Natural killer cell treated with Interleukin-12 subunit alpha and Interleukin-12 subunit beta and Interleukin-15 and Interleukin-18, amount 100 ng/mL, for 72 hours (primary cell): ENCODE results near the gene ST7L. TPM values are rescaled to one million over a fixed set of nuclear protein-coding genes. Genes with fewer than 3 reads are reported as not detected.

ENCODE experiments used
- ATAC-seq, 2 donors: fragments of 150-1000 bp; cut with Tn5 transposase in 1 of 2; sonication (Bioruptor Pico), chemical (Tn5 transposase) in 1 of 2; 2 replicates each; pipeline ENCODE4 v1.10.0; 2021
- DNase-seq: peaks from one replicate; pipeline ENCODE4 v3.0.0; 2022; ENCODE audit warnings: low spot score
- H3K27ac Mint-ChIP-seq, 2 donors: 1 replicate in 1 of 2; 2 replicates in 1 of 2; pipeline ENCODE4 v1.8.0; 2022; ENCODE audit warnings: mixed read lengths in 2 of 2, mild to moderate bottlenecking in 1 of 2, moderate library complexity in 1 of 2
- H3K27me3 Mint-ChIP-seq, 2 donors: 1 replicate in 1 of 2; 2 replicates in 1 of 2; pipeline ENCODE4 v1.8.0; 2022; ENCODE audit warnings: mixed read lengths in 2 of 2
- H3K36me3 Mint-ChIP-seq: one replicate; pipeline ENCODE4 v1.8.0; 2022; ENCODE audit warnings: mixed read lengths
- H3K4me1 Mint-ChIP-seq, 2 donors: 1 replicate in 1 of 2; 2 replicates in 1 of 2; pipeline ENCODE4 v1.8.0; 2022; ENCODE audit warnings: low read depth in 2 of 2, mixed read lengths in 2 of 2, mild to moderate bottlenecking in 1 of 2
- H3K4me3 Mint-ChIP-seq: one replicate; pipeline ENCODE4 v1.8.0; 2022; ENCODE audit warnings: mixed read lengths
- H3K9me3 Mint-ChIP-seq: 2 replicates; pipeline ENCODE4 v1.8.0; 2022; ENCODE audit warnings: mixed read lengths
- total RNA-seq, 2 donors: library from RNA; stranded (reverse); gene quantifications; one replicate each; pipeline ENCODE4 v1.2.3, GENCODE V29; 2022

The ST7L gene
- total RNA-seq, 2 donors from 2014 or later: 11.9 to 19.2 TPM

DNA sequence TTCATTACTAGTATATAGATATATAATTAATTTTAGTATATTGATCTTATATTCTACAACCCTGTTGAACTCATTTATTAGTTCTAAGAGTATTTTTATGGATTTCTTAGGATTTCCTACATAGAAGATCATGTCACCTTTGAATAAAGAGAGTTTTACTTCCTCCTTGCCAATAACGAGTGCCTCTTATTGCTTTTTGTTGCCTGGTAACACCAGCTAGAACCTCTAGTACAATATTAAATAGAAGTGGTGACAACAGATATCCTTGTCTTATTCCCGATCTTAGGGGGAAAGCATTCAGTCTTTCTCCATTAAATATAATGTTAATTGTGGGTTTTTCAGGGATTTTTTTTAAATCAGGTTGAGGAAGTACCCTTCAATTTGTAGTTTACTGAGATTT lies 69.4 kb downstream of the ST7L start:
- Mint-ChIP-seq H3K4me1 (no peaks in the 10 kb centered on the region), H3K9me3 (no peaks in the 10 kb centered on the region), H3K36me3 (no peaks in the 10 kb centered on the region), H3K4me3 (no peak overlapping the region), H3K27me3 (no peaks in the 10 kb centered on the region), H3K27ac (no peak overlapping the region)
- no peak for ATAC-seq
- no peak for DNase-seq

DNA sequence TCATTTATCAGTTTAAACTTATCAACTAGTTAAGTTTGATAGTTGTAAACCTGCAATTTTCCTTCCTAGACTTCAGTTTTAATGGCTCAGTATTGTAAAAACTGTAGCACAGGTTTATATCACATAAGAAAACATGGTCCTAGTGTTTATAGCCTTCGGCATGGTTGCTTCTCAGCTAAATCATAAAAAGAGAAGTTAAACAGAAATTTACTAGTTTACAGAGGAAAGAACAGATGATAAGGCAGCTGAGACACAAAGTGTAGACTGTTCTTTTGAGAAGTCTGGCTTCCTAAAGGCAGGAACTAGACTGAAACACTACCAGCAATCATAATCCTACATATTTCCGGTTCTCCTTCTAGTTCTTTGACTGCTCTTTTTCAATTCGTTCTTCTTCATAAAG lies 70.4 kb downstream of the ST7L start:
- Mint-ChIP-seq H3K4me3 (no peak overlapping the region), H3K36me3 (no peaks in the 10 kb centered on the region), H3K4me1 (no peaks in the 10 kb centered on the region), H3K9me3 (no peaks in the 10 kb centered on the region), H3K27ac (no peak overlapping the region), H3K27me3 (no peaks in the 10 kb centered on the region)
- ATAC-seq: no peak
- no peak for DNase-seq

DNA sequence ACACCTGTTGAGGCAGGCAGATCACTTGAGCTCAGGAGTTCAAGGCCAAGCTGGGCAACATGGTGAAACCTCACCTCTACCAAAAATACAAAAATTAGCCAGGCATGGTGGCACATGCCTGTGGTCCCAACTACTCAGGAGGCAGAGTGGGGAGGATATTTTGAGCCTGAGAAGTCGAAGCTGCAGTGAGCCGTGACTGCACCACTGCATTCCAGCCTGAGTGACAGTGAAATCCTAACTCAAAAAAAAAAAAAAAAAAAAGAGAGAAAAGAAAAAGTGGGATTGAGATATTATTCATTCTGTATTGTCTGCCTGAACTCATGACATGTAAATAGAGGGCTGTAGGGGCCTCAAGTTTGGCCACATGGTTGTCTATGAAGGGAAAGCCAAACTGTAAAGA lies 72.9 kb downstream of the ST7L start:
- Mint-ChIP-seq H3K27me3 (no peaks in the 10 kb centered on the region), H3K4me3 (no peak overlapping the region), H3K9me3 (no peaks in the 10 kb centered on the region), H3K27ac (no peak overlapping the region), H3K4me1 (no peaks in the 10 kb centered on the region), H3K36me3 (no peaks in the 10 kb centered on the region)
- ATAC-seq (no peak), DNase-seq (no peak)

- Mint-ChIP-seq H3K9me3 (no peaks in the 10 kb centered on the region), H3K27me3 (no peaks in the 10 kb centered on the region)
- no peak for ATAC-seq
These were observed 74.2 kb downstream of the ST7L start for GRCh38 chr1:112544751-112545150.

GRCh38 chr1:112544011-112544688 lies 74.8 kb downstream of the ST7L start:
- DNase-seq (no peak), ATAC-seq (peak in 1 of 2 donors; percentile 59)
- no peaks in the 10 kb centered on the region for H3K4me1 Mint-ChIP-seq
- no peak overlapping the region for H3K27ac Mint-ChIP-seq
- no peak overlapping the region for H3K4me3 Mint-ChIP-seq
- H3K9me3 Mint-ChIP-seq: no peaks in the 10 kb centered on the region
- no peaks in the 10 kb centered on the region for H3K27me3 Mint-ChIP-seq
- H3K36me3 Mint-ChIP-seq: peaks cover 6% of the 10 kb centered on the region

More at GRCh38 chr1:112544751-112545150, 74.2 kb downstream of the ST7L start:
- H3K27ac Mint-ChIP-seq: no peak overlapping the region
- DNase-seq: no peak
- peaks cover 6% of the 10 kb centered on the region for H3K36me3 Mint-ChIP-seq
- no peaks in the 10 kb centered on the region for H3K4me1 Mint-ChIP-seq
- H3K4me3 Mint-ChIP-seq: no peak overlapping the region

GRCh38 chr1:112542206-112542973 lies 76.6 kb downstream of the ST7L start:
- Mint-ChIP-seq H3K36me3 (peaks cover 6% of the 10 kb centered on the region), H3K9me3 (no peaks in the 10 kb centered on the region), H3K27me3 (no peaks in the 10 kb centered on the region), H3K4me3 (no peak overlapping the region), H3K27ac (no peak overlapping the region), H3K4me1 (no peaks in the 10 kb centered on the region)
- DNase-seq: no peak
- ATAC-seq: no peak

GRCh38 chr1:112541299-112541698 lies 77.6 kb downstream of the ST7L start:
- Mint-ChIP-seq H3K9me3 (no peaks in the 10 kb centered on the region), H3K27me3 (no peaks in the 10 kb centered on the region), H3K4me1 (no peaks in the 10 kb centered on the region), H3K4me3 (no peak overlapping the region), H3K27ac (no peak overlapping the region), H3K36me3 (peaks cover 6% of the 10 kb centered on the region)
- ATAC-seq (no peak), DNase-seq (no peak)

- DNase-seq (no peak), ATAC-seq (no peak)
- Mint-ChIP-seq H3K9me3 (no peaks in the 10 kb centered on the region), H3K4me1 (no peaks in the 10 kb centered on the region), H3K36me3 (peaks cover 6% of the 10 kb centered on the region), H3K27me3 (no peaks in the 10 kb centered on the region), H3K27ac (no peak overlapping the region), H3K4me3 (no peak overlapping the region)
These were observed 78.6 kb downstream of the ST7L start for GRCh38 chr1:112540226-112540794.

- Mint-ChIP-seq H3K9me3 (no peaks in the 10 kb centered on the region), H3K36me3 (peaks cover 6% of the 10 kb centered on the region), H3K4me1 (no peaks in the 10 kb centered on the region), H3K27me3 (no peaks in the 10 kb centered on the region), H3K4me3 (no peak overlapping the region), H3K27ac (no peak overlapping the region)
- DNase-seq (no peak), ATAC-seq (no peak)
These were observed 80.1 kb downstream of the ST7L start for GRCh38 chr1:112538883-112539282.

DNA sequence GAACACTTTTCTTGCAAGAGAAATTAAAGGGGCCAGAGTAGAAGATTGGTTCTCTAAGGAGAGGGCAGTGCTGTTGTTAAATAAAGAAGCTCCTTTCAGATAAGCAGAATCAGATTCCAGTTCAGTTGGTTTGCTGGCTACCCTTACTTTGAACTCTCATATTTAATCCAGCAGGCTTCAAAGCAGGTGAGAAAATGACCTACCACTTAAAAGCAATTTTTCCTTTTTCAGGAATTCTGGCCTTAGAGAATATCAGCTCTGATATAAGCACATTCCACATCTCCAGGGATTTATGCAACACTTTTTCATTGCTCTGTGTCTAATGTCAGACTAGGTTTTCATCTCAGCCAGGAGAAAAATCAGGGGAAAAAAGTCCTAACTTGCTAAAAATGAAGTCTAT lies 81.5 kb downstream of the ST7L start:
- ATAC-seq: no peak
- H3K36me3 Mint-ChIP-seq: peaks cover 6% of the 10 kb centered on the region
- no peak overlapping the region for H3K27ac Mint-ChIP-seq
- no peaks in the 10 kb centered on the region for H3K4me1 Mint-ChIP-seq
- no peak overlapping the region for H3K4me3 Mint-ChIP-seq
- no peak for DNase-seq
- H3K27me3 Mint-ChIP-seq: no peaks in the 10 kb centered on the region
- no peaks in the 10 kb centered on the region for H3K9me3 Mint-ChIP-seq

DNA sequence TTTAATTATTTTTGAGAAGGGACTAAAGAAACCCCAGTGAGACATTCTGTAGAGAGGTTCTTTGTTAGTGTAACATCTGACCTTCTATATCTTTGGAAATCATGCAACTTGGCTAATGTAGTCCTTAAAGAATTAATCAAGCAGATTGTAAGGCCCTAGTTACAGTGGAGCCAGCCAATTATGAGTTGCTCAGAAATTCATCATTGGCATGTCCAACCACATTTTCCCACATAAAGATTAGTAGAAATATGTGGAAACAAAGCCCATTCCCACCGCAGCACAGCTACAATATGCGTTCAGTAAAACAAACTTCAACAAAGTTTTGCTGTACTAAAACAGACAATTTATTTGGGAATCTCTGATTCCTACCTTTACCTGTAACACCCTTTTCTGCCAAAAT lies 82.4 kb downstream of the ST7L start:
- Mint-ChIP-seq H3K36me3 (peaks cover 6% of the 10 kb centered on the region), H3K4me3 (no peak overlapping the region), H3K27ac (no peak overlapping the region), H3K4me1 (no peaks in the 10 kb centered on the region), H3K27me3 (no peaks in the 10 kb centered on the region), H3K9me3 (no peaks in the 10 kb centered on the region)
- no peak for ATAC-seq
- DNase-seq: no peak

DNA sequence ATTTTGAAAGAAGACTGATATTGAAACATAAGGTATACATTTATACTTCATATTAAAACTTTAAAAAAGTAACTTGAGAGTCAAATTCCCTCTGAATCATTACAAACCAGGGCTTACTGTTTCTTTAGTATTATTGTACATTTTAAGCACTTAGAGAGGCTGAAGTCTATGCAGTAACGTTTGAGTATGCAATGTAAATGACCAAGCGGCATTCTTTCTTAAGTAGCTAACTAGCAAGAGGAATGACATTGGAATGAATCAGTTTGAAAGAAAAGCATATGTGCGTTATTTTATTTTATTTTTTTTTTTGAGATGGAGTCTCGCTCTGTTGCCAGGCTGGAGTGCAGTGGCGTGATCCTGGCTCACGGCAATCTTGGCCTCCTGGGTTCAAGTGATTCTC lies 85.9 kb downstream of the ST7L start:
- ATAC-seq (no peak), DNase-seq (no peak)
- no peaks in the 10 kb centered on the region for H3K9me3 Mint-ChIP-seq
- H3K27ac Mint-ChIP-seq: no peak overlapping the region
- H3K27me3 Mint-ChIP-seq: no peaks in the 10 kb centered on the region
- H3K4me3 Mint-ChIP-seq: no peak overlapping the region
- H3K4me1 Mint-ChIP-seq: no peaks in the 10 kb centered on the region
- H3K36me3 Mint-ChIP-seq: no peaks in the 10 kb centered on the region

GRCh38 chr1:112532064-112532463 lies 86.9 kb downstream of the ST7L start:
- Mint-ChIP-seq H3K9me3 (no peaks in the 10 kb centered on the region), H3K27me3 (no peaks in the 10 kb centered on the region), H3K27ac (no peak overlapping the region), H3K4me1 (no peaks in the 10 kb centered on the region), H3K36me3 (no peaks in the 10 kb centered on the region), H3K4me3 (no peak overlapping the region)
- DNase-seq: no peak
- no peak for ATAC-seq

DNA sequence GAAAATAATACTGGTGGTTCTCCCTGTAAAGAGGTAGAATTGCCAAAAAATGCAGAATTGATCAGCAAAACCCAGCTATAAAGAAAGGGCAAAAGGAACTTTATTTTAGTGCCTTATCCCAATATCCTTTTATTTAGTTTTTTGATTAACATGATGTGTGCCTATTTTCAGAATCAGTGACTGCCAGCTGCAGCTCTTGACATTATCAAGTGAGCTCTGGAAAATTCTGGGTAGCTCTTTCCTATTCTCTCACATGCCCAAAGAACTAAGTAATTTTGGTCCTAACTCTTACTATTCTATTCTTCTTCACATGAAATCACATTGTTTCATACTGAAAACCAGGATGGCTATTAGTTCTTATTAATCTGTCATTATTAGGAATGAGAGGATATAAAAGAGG lies 88.1 kb downstream of the ST7L start:
- no peaks in the 10 kb centered on the region for H3K36me3 Mint-ChIP-seq
- H3K4me3 Mint-ChIP-seq: no peak overlapping the region
- no peak overlapping the region for H3K27ac Mint-ChIP-seq
- ATAC-seq (no peak), DNase-seq (no peak)
- no peaks in the 10 kb centered on the region for H3K4me1 Mint-ChIP-seq
- H3K27me3 Mint-ChIP-seq: no peaks in the 10 kb centered on the region
- H3K9me3 Mint-ChIP-seq: no peaks in the 10 kb centered on the region
